ENCODE measurements around the gene IKZF1. TPM values are rescaled to one million over a fixed set of nuclear protein-coding genes. Genes with fewer than 3 reads are reported as not detected.

The IKZF1 gene
- total RNA-seq, 1 donor from 2014 or later, result 1.1 TPM

- TF ChIP-seq CTCF (IDR thresholded peaks at IDR 0.05; ENCODE audit: partially characterized antibody, unreplicated experiment), result no peak
- Mint-ChIP-seq H3K9me3 (ENCODE audit: unreplicated experiment) (no peaks in the 10 kb centered on the region), H3K27me3 (ENCODE audit: unreplicated experiment) (no peaks in the 10 kb centered on the region), H3K4me3 (ENCODE audit: unreplicated experiment) (no peak overlapping the region), H3K36me3 (ENCODE audit: unreplicated experiment) (no peaks in the 10 kb centered on the region), H3K27ac (ENCODE audit: unreplicated experiment) (no peak overlapping the region), H3K4me1 (ENCODE audit: low read depth, unreplicated experiment) (no peaks in the 10 kb centered on the region)
- DNase-seq, result no peak
These were observed 59.0 kb downstream of the IKZF1 start for GRCh38 chr7:50363327-50364060.

- no peaks in the 10 kb centered on the region for H3K9me3 Mint-ChIP-seq (ENCODE audit: unreplicated experiment)
- no peaks in the 10 kb centered on the region for H3K36me3 Mint-ChIP-seq (ENCODE audit: unreplicated experiment)
- no peak overlapping the region for H3K27ac Mint-ChIP-seq (ENCODE audit: unreplicated experiment)
- DNase-seq, result no peak
- H3K4me3 Mint-ChIP-seq (ENCODE audit: unreplicated experiment), result no peak overlapping the region
- H3K27me3 Mint-ChIP-seq (ENCODE audit: unreplicated experiment), result no peaks in the 10 kb centered on the region
- TF ChIP-seq CTCF (IDR thresholded peaks at IDR 0.05; ENCODE audit: partially characterized antibody, unreplicated experiment), result no peak
- no peaks in the 10 kb centered on the region for H3K4me1 Mint-ChIP-seq (ENCODE audit: low read depth, unreplicated experiment)
These were observed 60.1 kb downstream of the IKZF1 start for GRCh38 chr7:50364645-50365044.

GRCh38 chr7:50366311-50366710 lies 61.8 kb downstream of the IKZF1 start:
- Mint-ChIP-seq H3K27ac (ENCODE audit: unreplicated experiment) (no peak overlapping the region), H3K27me3 (ENCODE audit: unreplicated experiment) (no peaks in the 10 kb centered on the region), H3K4me3 (ENCODE audit: unreplicated experiment) (no peak overlapping the region), H3K9me3 (ENCODE audit: unreplicated experiment) (no peaks in the 10 kb centered on the region), H3K36me3 (ENCODE audit: unreplicated experiment) (no peaks in the 10 kb centered on the region), H3K4me1 (ENCODE audit: low read depth, unreplicated experiment) (no peaks in the 10 kb centered on the region)
- DNase-seq, result no peak
- no peak for TF ChIP-seq CTCF (IDR thresholded peaks at IDR 0.05; ENCODE audit: partially characterized antibody, unreplicated experiment)

- TF ChIP-seq CTCF (IDR thresholded peaks at IDR 0.05; ENCODE audit: partially characterized antibody, unreplicated experiment), result no peak
- no peaks in the 10 kb centered on the region for H3K4me1 Mint-ChIP-seq (ENCODE audit: low read depth, unreplicated experiment)
- no peak overlapping the region for H3K4me3 Mint-ChIP-seq (ENCODE audit: unreplicated experiment)
- no peaks in the 10 kb centered on the region for H3K27me3 Mint-ChIP-seq (ENCODE audit: unreplicated experiment)
- H3K36me3 Mint-ChIP-seq (ENCODE audit: unreplicated experiment), result no peaks in the 10 kb centered on the region
- DNase-seq, result no peak
- no peaks in the 10 kb centered on the region for H3K9me3 Mint-ChIP-seq (ENCODE audit: unreplicated experiment)
- no peak overlapping the region for H3K27ac Mint-ChIP-seq (ENCODE audit: unreplicated experiment)
These were observed 62.6 kb downstream of the IKZF1 start for GRCh38 chr7:50367100-50367499.

GRCh38 chr7:50367570-50367969 lies 63.1 kb downstream of the IKZF1 start:
- DNase-seq, result no peak
- no peak overlapping the region for H3K4me3 Mint-ChIP-seq (ENCODE audit: unreplicated experiment)
- H3K27ac Mint-ChIP-seq (ENCODE audit: unreplicated experiment), result no peak overlapping the region
- H3K9me3 Mint-ChIP-seq (ENCODE audit: unreplicated experiment), result no peaks in the 10 kb centered on the region
- no peaks in the 10 kb centered on the region for H3K4me1 Mint-ChIP-seq (ENCODE audit: low read depth, unreplicated experiment)
- no peaks in the 10 kb centered on the region for H3K27me3 Mint-ChIP-seq (ENCODE audit: unreplicated experiment)
- TF ChIP-seq CTCF (IDR thresholded peaks at IDR 0.05; ENCODE audit: partially characterized antibody, unreplicated experiment), result no peak
- H3K36me3 Mint-ChIP-seq (ENCODE audit: unreplicated experiment), result no peaks in the 10 kb centered on the region
